GM21825 (cell line): Measurements from ENCODE around the gene PELI2.

ENCODE experiments used
- ATAC-seq: cut with Tn5 transposase; IDR thresholded peaks from one replicate; pipeline ENCODE4 v1.9.1; 2021; ENCODE audit warnings: mild to moderate bottlenecking, moderate library complexity; ENCODE audit not compliant: unreplicated experiment

Gene PELI2, protein sequence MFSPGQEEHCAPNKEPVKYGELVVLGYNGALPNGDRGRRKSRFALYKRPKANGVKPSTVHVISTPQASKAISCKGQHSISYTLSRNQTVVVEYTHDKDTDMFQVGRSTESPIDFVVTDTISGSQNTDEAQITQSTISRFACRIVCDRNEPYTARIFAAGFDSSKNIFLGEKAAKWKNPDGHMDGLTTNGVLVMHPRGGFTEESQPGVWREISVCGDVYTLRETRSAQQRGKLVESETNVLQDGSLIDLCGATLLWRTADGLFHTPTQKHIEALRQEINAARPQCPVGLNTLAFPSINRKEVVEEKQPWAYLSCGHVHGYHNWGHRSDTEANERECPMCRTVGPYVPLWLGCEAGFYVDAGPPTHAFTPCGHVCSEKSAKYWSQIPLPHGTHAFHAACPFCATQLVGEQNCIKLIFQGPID

DNA sequence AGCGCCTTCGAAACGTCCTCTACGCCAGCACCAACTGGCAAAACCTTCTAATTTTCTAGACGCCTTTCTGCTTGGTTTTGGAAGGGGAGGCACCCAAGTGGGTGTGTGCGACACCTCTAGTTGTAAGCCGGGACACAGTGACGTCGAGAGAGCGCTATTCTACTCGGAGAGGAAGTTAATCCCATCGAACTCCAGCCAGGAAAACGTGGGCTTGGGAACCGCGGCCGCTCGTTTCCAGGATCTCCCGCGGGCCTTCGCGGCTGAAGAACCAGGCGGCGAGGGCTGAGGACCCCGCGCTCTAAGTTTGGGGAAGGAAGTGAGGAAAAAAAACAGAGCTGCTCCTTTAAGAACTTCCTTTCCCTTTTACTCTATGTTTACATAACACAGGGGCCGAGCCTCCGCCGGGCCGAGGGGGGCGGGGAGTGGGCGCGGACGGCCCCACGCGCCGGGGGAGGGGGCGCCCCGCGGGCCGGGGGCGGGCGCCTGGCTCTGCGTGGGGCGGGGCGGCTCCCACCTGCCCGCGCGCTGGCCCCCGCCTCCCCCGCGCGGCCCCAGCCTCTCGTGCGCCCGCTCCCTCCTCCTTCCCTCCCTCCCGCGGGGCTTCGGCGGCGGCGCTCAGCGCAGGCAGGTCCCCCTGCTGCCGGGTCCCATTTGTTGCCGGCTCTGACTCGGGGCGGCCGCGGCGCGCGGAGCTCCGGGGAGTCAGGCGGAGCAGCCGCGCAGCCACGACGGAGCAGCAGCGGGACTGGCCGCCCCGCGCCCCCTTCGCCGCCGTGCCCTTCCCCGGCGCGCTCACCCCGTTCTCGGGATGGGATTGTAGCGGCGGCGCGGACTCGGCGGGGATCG, at the start of gene PELI2:
Gene PELI2, plus strand, starts transcription at position 647 of the 846 bp plus-strand sequence. CDS start 250 bp downstream, outside the sequence.
- peak; percentile 70 for ATAC-seq

DNA sequence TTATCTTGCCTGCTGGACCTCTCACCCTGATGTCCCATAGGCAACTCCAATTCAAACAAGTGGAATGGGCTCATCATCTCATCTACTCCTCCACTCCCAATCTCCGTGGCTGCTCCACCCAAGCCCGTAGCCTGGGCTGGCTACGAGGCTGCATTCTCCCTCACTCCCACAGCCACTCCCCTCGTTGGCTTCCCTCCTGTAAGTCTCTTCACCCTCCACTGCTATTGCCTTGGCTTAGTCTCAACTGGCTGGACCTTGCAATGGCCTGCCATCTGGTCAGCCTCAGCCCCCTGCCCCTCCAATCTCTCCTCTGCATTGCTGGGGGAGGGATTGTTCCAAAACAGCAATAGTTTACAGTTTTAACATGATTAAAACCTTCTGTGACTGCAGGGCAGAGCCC, 44.4 kb upstream of the PELI2 start:
- no peak for ATAC-seq

DNA sequence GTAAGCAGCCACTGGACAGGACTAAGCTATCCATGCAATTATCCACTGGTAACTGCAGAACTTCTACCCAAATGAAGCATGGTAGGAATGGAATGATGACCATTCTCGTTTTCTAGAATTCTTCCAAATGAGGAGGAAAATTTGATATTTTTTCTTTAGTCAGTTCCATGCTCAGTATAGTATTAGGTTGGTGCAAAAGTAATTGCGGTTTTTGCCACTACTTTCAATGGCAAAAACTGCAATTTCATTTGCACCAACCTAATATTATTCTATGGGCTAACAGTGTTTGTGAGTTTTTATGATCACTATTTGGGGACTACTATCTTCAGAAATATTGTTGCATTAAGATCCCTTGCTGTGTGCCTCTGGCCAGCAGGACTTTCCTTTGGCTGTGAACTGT, 42.9 kb upstream of the PELI2 start:
- ATAC-seq = no peak

DNA sequence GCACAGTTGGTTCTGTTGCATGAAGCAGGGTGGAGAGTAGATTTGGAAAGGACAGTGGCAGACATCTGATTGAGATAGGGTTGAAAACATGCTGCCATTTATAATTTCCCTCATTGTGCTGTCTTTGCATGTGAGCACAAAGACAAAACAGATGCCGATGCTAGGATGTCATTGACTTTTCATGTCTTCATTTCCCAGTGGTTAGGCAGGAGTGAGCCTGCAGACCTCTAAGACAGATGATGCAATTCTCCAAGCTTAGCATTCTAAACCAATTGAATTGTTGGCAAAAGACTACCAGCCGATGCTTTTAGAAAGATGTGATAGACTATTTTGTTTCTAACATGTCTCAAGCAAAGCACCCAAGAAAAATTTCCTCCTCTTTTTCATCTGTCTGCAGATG, 37.1 kb upstream of the PELI2 start:
- no peak for ATAC-seq

DNA sequence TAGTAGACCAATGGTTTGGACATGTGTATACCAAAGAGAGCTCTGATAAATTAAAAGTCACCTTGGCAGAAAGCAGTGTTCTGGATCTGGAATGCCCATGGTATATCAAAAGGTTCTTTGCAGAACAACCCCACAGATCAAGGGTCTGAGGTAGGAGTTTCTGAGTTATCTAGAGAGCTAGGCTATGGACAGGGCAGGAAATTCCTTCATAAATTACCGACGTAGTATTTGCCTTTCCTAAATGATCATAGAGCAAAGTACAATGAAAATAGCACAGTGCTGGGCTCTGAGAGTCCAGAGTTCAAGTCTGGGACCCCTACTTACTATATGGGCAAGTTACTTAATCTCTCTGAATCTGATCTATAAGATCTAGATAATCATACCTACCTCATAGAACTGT, 35.3 kb upstream of the PELI2 start:
- no peak for ATAC-seq

DNA sequence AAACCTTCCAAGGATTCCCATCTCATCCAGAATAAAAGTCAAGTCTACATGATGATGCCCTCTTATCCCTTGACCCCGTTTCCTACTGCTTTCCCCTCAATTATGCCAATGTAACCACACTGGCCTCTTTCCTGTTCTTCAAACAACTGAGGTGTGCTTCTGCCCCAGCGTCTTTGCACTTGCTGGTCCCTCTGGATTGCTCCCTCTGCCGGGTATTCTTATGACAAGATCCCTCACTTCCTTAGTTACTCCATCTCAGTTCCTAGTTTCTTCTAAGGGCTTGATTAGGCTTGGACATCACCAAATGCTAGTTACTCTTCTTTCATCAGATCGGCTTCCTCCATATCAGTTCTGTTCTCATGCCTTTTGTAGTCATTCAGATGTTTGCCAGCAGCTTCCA, 32.7 kb upstream of the PELI2 start:
- no peak for ATAC-seq

DNA sequence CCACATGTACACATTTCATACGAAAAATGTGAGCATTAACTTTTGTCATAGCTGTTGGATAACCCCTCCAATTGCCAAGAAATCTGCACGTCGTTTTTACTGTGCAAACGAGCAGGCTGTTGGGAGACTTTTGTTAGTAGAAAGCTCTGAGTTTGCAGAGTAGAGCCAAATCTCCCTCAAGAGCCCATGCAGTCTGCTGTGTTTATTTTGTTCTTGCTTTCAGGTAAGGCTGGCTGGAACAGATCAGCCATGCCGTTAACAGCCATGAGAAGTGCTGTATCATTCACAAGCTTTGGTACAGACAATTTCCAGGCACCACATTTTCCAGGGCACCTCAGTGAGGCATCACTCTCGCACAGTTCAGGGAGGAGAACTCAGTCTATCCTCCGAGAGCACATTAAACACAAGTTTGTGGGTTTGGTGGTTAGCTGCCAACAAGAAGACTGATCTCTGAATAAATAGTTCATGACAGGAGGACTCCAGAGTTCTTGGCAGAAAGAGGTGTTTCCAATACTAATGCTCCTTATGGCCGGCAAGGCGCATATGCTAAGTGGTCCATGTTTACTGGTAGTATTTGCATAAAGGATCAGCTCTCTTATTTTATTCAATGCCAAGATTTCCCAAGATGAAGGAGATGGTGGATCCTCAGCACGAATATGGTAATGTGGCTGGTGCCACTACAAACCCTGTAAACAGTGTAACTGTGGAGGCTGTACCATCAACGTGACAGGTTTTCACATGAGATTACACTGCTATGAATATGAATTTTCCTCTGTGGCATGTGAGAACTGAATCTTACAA, 30.3 kb upstream of the PELI2 start:
- no peak for ATAC-seq

DNA sequence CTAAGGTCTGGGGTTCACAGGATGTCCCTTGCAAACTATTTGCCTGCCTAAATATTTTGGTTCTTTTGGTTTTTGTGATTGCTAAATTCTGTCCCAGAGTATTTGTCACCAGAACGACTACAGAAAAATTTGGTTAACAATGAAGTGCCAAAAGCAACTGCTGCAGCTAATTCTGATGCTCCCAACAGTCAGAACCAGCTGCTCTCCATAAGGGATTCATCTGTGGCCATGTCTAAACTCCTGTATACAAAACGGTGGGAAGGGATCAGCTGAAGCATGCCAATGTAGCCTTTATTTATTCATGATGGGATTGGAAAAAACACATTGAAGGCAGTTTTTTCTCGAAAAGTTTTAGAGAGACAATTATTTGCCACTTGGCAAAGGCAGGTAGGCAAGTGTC, 29.3 kb upstream of the PELI2 start:
- no peak for ATAC-seq

DNA sequence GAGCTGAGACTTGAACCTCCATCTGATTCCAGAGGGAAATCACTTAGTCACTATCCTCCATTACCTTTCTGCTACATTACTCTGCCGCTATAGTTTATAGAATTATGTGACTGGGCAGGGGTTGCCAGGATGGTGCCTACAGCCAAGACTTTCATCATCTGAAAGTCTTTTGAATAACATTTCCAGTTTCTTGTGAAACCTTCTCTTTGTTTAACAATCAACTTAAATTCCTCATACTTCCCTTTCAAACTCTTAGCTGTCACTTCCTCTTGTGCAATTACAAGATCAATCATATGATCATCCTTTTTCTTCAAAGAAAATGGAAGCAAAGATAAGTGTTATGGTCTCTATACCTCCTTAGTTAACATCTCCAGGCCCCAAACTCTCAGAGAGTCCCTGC, 25.4 kb upstream of the PELI2 start:
- no peak for ATAC-seq

DNA sequence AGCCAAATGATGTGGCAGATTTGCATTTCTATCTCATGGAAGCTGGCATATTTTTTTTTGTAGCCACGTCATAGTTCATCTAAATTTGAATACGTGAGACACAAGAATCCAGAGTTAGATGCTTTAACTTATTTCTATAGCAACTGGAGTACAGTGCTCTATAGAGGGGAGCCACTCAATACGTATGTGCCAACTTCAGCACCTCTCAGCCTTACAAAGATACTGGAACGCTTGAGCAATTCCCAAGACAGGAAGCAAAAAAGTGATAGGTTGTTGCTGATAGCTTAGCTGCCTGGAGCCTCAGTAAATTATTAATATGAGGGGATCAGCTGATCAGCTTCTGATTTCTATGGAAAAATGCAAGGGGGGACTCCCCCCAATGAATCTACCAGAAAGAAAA, 24.1 kb upstream of the PELI2 start:
- no peak for ATAC-seq

DNA sequence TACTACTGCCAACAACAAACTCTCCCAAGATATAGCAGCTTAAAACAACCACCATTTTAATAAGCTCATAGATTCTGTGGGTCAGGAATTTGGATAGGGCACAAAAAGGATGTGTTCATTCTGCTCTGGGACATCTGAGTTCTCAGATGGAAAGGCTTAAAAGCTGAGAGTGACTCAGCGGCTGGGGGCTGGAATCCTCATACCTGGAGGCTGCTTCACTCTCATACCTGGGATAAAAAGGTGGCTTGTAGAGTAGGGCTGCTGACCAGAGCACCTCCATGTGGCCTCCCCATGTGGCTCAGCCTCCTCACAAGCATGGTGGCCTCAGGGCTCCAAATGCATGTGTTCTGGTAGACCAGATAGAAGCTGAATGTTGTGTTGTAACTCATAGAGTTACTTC, 20.2 kb upstream of the PELI2 start:
- no peak for ATAC-seq

DNA sequence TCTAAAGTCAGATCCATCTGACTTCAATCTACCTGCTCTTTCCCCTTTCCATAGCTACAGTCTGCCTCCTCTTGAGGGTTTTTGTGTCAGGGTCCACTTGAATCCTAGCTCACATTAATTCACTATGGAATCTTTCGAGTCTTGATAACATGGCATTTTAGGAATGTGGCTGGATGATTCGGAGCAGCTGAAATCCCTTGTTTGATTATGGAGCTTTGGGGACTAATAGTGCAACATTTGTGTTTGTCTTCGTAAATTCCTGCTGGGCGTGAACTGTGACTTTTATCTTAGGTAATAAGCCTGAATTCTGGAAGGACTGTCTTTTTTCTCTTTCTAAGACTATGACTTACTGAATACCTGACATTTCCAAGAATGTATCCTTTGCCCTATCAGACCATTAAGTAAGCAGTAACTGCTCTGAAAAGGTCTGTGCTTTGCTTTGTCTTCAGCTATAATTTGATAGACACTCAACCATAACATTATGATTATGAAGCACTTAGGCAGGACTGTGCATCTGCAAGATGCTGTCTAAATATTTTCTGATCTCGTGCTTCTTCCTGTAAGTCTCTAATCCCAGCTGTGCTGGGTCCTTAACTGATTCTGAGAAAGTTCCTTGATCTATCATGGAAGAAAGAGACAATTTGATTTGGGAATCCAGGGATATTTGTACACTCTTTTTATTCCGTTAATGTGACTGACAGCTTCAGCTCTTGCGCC, 19.0 kb upstream of the PELI2 start:
- ATAC-seq = no peak

DNA sequence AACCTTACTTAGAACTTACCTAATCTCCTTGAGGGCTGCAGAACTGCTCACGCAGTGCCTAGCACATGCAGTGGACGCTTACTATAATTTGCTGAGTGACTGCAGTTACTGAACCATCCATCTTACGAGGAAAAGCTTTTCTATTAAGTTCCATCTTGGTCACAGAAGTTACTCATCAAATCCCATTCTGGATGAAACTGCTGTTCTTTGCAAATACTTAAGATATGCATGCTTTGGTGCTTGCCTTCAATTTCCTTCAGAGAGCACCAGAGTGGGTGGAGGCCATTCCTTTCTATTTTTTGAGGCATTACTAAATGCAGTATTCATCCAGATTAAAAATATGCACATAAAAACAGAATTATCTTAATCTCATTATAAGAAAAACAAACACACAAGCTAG, 17.7 kb upstream of the PELI2 start:
- no peak for ATAC-seq

DNA sequence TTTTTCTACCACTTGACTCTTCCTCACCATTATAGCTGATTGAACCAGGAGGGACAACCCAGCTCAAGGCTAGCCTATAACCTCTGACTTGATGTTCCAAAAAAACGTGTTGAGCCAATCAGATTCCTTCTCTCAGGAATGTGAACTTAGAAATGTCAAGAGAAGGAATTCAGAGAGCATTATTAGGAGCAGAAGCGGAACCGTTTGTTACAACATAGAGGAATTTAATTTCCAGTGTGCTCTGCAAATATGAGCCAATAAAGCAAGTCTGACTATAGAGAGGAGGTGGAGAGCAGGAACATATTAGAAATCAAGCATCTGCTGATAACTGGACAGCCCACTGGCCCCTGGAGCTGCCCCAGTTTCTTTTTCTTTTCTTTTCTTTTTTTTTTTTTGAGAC, 15.3 kb upstream of the PELI2 start:
- ATAC-seq = no peak

DNA sequence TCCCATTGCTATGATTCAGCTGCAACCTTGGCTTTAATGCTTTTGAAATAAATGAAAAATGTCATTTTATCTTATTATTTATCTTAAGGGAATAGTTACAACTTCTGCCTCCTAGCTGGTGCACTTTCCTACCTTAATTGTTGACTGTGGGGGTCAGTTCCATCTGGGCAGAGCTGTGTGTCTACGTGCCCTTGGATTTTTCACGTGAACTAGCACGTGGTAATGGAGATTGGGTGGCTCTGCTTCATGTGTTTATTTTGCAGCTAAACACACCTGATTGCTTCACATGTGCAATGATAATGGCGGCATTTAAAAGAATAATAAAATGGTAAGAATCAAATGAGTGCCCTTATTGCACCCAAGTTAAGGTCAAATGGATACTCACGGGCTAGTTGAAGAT, 10.6 kb upstream of the PELI2 start:
- ATAC-seq = no peak

DNA sequence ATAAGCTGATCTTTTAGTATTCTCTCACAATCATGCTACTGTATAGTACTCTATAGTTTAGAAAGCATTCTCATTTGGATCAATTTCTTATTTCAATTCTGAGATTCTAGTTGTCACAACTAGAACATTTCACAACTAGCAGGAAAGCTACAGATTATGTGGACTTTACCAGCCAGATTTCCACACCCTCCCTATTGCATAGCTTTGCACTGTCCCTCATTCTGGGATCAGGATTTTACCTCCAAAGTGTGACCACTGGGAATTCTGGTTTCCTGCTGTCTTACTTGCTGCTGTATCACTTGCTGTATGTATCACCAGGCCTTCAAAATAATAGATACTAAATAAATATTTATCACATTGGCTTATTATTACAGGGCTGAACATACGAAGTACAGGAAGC, 10.2 kb upstream of the PELI2 start:
- ATAC-seq = no peak

DNA sequence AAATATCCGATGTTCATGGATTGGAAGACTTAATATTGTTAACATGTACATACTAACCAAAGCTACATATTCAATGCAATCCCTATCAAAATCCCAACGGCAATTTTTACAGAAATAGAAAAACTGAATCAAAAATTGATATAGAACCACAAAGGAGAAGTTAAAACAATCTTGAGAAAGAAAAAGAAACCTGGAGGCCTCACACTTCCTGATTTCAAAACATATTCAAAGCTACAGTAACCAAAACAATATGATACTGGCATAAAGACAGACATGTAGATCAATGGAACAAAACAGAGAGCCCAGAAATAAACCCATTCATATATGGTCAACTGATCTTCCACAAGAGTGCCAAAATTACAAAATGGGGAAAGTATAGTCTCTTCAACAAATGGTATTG, 5.4 kb upstream of the PELI2 start:
- no peak for ATAC-seq

DNA sequence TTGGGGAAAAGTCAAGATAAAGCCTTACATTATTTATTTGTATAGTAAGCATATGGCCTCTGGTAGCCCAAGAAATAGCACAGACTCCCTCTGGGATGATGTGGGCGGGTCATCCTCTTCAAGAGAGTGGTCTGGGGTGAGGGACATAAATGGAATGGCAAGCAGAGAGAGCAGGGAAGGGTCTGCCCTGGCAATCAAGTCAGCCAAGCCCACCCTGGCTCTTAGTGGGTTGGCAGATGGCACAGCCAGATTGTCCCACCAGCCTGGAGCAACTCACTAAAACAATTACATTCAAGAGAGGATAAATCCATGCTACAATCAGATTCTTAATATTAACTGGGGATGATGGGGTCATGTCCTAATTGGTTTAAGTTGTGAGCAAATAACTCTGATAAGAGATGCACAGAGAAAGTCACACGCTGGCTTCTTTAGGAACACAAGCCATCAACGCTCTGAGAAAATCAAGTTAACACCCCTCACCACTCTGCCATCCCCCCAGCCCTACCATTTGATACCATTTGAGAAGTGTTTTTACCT, 2.8 kb upstream of the PELI2 start:
- no peak for ATAC-seq

DNA sequence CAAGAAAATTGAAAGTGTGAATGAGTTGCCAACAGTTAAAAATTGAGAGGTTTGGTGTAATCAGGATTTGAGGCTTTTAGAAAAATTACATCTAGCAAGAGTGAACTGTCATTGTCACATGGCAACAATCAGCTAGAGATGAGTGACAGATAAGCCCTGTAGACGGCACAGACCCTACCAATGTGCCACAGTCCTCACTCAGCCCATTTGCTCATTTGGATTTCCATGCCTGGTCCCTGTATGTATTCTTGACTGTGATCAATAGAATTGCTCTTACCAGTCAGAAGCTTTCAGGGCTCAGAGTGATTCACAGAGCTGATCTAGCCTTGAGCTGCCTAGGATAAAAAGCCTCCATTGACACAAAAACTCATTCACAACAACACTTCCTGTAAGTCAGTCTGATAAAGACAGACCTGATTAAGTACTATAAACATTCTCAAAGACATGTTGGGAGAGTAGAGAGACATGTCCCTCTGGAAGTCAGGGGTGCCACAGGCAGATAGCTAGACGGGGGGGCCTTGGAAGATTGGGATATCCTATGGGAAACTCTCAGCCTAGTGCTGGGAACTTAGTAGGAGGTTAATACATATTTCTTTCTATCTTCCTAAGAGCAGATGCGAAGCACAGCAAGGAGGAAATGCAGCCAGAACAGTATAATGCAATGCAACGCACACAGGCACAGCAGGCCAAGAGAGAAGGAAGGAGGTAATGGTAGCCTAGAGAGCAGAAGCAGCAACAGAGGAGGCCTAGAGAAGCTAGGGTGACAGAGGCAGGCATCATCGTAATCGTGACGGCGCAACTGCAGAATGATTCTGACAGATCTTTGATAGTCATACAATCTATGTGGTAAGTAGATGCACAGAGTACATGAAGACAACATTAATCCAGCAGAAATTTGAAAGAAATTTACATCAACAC, 2.0 kb upstream of the PELI2 start:
- no peak for ATAC-seq
